Spleen (tissue), 7 donors: ENCODE measurements around the gene UBR4.

ENCODE experiments used
- POLR2A ChIP-seq, 3 donors: fragments of 450-650 bp; IDR thresholded peaks; one replicate each; pipeline ENCODE4 v1.5.1; 2017; ENCODE audit warnings: antibody characterized with exemption in 3 of 3, mild to moderate bottlenecking in 1 of 3
- POLR2AphosphoS5 ChIP-seq, 3 donors: sonication (generic); formaldehyde crosslinking; IDR thresholded peaks; one replicate each; pipeline ENCODE4 v1.5.1; 2017; ENCODE audit warnings: antibody characterized with exemption in 3 of 3
- TF ChIP-seq, protein P1 (sequence below), 11 experiments: fragments of 200-600 bp in 7 of 11; fragments of 450-650 bp in 4 of 11; sonication (generic) in 4 of 11; IDR thresholded peaks in 8 of 11; conservative IDR thresholded peaks in 3 of 11; 1 replicate in 7 of 11; 2 replicates in 4 of 11; pipeline versions ENCODE4 v1.4.0 to v1.8.0; 2016 to 2021; ENCODE audit warnings: antibody characterized with exemption in 11 of 11, inconsistent platforms in 4 of 11, mild to moderate bottlenecking in 1 of 11
- donor health status: DM: no; HTN: no; CAD: no; lungs with moderate emphysema.
- donor health status: DM: no; HTN: no; CAD: no.
- donor health status: DM: no; HTN: no; CAD: no.

DNA sequence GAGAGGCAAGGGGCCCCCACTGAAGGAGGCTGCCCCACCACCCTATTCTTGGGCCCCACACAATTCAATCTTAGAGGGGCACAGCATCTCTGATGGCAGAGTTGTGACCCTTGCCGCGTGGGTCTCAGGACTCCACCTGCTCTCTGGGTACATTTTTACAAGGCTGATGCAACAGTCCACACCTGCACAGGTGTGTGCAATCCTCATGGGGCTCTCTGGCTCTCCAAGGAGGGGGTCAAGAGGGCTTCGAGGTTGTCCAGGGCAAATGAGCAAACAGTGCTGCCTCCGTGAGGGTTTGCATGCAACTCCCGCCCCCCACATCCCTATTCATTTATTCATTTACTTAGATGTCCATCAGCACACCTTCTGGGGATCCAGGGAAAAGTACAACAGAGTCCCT is 172.0 kb downstream of the UBR4 start:
- TF ChIP-seq POLR2AphosphoS5 (IDR thresholded peaks at IDR 0.05) (no peak), POLR2A (IDR thresholded peaks at IDR 0.05) (no peak)
- TF ChIP-seq, protein P1, sequence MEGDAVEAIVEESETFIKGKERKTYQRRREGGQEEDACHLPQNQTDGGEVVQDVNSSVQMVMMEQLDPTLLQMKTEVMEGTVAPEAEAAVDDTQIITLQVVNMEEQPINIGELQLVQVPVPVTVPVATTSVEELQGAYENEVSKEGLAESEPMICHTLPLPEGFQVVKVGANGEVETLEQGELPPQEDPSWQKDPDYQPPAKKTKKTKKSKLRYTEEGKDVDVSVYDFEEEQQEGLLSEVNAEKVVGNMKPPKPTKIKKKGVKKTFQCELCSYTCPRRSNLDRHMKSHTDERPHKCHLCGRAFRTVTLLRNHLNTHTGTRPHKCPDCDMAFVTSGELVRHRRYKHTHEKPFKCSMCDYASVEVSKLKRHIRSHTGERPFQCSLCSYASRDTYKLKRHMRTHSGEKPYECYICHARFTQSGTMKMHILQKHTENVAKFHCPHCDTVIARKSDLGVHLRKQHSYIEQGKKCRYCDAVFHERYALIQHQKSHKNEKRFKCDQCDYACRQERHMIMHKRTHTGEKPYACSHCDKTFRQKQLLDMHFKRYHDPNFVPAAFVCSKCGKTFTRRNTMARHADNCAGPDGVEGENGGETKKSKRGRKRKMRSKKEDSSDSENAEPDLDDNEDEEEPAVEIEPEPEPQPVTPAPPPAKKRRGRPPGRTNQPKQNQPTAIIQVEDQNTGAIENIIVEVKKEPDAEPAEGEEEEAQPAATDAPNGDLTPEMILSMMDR (IDR thresholded peaks at IDR 0.05 in 8 of 11, conservative IDR thresholded peaks at IDR 0.05 in 3 of 11): no peak
